ENCODE measurements around the gene PCDH12.
A peak's percentile ranks its signal among the peaks of the same experiment; 100 is the strongest.

The PCDH12 gene

GRCh38 chr5:141966963-141967333, 8.9 kb upstream of the PCDH12 start:
- DNase-seq: no peak

GRCh38 chr5:141966275-141966962, 8.4 kb upstream of the PCDH12 start:
- no peak for DNase-seq

- no peak for DNase-seq
Observed at GRCh38 chr5:141965071-141965470, 7.1 kb upstream of the PCDH12 start.

DNA sequence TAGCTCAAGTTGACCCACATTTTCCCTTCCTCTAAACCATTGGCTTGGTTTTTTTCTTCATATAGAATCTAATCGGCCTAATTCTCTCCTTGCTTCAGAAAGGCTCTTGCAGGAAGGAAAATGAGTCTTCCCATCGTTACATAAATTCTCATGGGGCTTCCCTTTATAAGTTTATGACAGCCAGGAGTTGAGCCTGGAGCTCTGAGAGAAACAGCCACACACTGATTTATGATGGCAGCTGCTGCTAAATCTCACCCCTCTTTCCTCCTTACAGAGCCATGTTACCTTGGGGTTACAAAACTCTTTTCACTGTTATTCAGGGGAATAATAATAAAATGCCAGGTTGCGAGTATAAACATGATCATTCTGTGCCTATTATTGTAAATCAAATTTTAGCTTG, 5.7 kb upstream of the PCDH12 start:
- DNase-seq: no peak

GRCh38 chr5:141961466-141961865, 3.5 kb upstream of the PCDH12 start:
- no peak for DNase-seq

- DNase-seq: peak in 57 of 58 donors; percentile 27 to 94 (median 79)
Observed at GRCh38 chr5:141960449-141961323, 2.7 kb upstream of the PCDH12 start.

- DNase-seq: peak in 2 of 58 donors; percentile 13 to 19
Observed at GRCh38 chr5:141960018-141960417, 2.0 kb upstream of the PCDH12 start.

DNA sequence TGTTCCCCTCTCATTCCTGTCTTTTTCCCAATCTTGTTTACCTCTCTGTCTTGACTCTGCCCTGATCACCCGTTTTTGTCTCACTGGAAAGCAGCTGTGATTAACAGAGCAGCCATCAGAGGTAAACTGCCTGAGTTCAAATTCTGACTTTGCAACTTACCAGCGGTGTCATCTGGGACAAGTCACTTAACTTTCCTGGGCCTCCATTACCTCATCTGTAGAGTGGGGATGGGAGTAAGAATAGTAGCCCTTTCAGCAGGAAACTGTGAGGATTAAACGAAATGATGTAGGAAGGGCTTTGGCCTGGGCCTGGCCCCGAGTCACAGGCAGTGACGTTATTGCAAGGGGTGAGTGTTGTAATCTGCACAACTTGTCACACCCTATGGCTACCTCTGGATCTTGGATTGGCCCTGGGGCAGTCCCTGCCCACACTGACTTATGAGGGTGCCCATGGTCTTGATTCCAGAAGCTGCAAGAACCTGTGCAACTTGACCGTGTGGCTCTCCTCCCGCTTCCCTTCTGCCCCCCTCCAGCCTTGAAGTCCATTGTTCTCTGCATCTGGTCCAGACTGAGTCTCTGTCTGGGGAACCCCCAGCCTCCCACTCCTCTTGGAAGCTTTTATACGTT, 657 bp upstream of the PCDH12 start:
- no peak for DNase-seq

- DNase-seq: no peak
Observed at GRCh38 chr5:141957367-141957996, 520 bp downstream of the PCDH12 start.

GRCh38 chr5:141954194-141954593, 3.8 kb downstream of the PCDH12 start:
- DNase-seq: no peak

DNA sequence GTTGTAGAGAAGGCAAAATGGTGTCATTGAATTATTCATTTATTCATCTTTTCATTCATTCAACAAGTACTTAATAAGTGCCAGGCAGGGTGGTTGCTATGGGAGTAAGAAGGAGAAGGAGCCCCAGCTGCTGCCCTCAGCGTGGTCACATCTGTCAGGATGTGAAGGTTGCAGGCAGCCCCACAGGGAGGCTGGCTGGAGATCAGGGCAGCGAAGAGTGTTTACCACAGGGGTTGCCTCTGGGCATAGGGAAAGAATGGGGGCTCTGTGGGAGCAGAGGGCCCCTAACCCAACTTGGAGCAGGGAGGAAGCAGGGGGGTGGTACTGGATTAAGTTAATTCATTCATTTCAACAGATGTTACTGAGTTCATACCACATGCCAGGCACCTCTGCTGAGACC, 6.0 kb downstream of the PCDH12 start:
- DNase-seq: no peak

- DNase-seq: peak in 4 of 58 donors; percentile 18 to 33 (median 20)
Observed at GRCh38 chr5:141951332-141951781, 6.6 kb downstream of the PCDH12 start.

DNA sequence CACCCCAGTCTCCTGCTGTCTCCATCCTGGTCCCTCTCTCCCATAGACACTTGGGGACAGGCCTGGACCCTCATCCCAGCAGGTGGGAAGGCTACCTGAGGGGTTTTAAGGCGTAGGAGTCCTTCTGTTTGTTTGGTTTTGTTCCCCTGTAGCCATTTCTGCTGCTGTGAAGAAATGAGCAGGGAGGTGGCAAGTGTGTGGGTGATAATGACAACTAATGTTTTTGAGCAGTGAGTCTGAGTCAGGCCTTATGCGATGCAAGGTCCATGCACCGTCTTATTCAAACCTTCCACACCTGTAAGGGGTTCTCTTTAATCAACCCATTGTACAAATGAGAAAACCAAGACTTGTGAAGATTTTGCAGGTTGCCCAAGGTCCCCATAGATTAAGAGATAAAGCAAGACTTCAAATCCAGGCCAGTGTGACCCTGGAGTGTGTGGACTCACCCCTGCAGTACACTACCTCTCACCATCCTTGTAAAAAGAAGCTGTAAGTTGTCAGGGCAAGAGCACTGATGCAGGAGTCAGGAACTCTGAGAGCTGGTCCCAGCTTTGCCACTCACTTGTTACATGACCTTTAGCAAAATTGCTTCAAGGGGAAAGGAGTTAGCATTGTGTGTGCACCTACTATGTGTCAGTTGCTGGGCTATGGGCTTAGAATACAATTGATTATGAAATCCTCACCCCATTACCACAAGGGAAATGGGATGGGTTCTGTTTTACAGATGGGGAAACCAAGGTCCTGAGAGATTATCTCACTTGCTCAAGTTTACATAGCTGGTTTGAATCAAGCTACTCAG, 7.6 kb downstream of the PCDH12 start:
- DNase-seq: no peak

GRCh38 chr5:141949511-141949910, 8.5 kb downstream of the PCDH12 start:
- no peak for DNase-seq

GRCh38 chr5:141948812-141949211, 9.2 kb downstream of the PCDH12 start:
- DNase-seq: no peak

GRCh38 chr5:141947316-141947715, 10.7 kb downstream of the PCDH12 start:
- no peak for DNase-seq

DNA sequence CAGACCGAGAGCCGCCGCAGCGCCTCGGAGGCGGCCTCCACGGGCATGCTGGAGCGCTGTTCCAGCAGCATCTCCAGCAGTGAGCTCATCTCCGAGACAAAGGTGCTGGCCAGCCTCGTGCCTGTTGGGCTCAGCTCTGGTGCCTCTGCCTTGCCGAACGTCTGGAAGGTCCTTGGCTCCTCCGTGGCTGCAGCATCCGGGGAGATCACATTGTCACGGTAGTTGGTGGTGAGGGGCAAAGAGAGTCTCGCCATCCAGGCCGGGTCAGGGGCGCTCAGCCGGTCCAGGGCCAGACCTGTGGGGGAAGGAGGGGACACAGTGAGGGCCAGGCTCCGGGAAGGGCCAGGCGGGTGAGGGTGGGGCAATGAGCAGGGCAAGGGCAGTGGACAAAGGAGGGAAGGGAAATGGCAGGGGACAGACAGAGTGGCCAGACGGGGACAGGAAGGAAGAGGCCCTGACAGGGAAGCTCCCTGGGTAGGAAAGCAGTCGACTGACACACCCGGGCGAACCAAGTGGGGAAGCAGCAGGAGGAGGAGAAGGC, 12.4 kb downstream of the PCDH12 start:
- DNase-seq: peak in 3 of 58 donors; percentile 15 to 36 (median 24)

DNA sequence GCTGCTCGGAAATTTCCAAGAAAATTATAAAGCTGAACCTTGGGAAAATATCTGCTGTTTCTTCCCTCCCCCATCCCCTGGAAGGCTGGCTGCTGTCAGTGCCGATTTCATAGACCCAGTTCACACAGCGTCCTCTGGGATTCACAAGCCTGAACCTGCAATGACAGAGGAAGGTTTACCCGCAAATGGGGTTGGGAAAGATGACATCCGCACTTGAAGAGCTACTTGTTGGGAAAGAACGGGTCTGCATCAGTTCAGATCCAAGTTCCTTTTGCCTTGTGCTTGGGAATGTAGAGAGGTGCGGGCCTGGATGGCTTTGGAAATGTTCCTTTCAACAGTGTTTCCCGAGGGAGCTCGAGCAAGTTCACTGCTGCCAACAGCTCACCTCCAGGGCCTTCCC, 13.9 kb downstream of the PCDH12 start:
- no peak for DNase-seq

- DNase-seq: no peak
Observed at GRCh38 chr5:141942185-141942857, 15.7 kb downstream of the PCDH12 start.

- DNase-seq: no peak
Observed at GRCh38 chr5:141941779-141942178, 16.2 kb downstream of the PCDH12 start.
